Pancreas (tissue), 10 donors: ENCODE measurements around the gene FLACC1. TPM values are rescaled to one million over a fixed set of nuclear protein-coding genes. Genes with fewer than 3 reads are reported as not detected.

Experiments used
- ATAC-seq, 4 donors: fragments of 200-7000 bp; cut with Tn5 transposase; one replicate each; pipeline versions ENCODE4 v1.8.0 to v1.9.1; 2020; ENCODE audit warnings: mild to moderate bottlenecking in 4 of 4, moderate library complexity in 4 of 4
- DNase-seq, 6 donors: peaks; one replicate each; pipeline ENCODE4 v3.0.0-alpha.2; 2020
- FAIRE-seq: peaks from 2 replicates; lab custom pipeline; 2012; peaks lifted over from hg19 to GRCh38; lab: Jason Lieb, UNC
- H3K27ac ChIP-seq, 4 donors: fragments of 200-600 bp; sonication (generic); 1 replicate in 3 of 4; 2 replicates in 1 of 4; pipeline versions ENCODE4 v1.5.0 to v1.8.0; 2020
- H3K27me3 ChIP-seq, 4 donors: fragments of 200-600 bp; one replicate each; pipeline ENCODE4 v1.8.0; 2021
- H3K36me3 ChIP-seq, 3 donors: fragments of 200-600 bp; sonication (generic) in 1 of 3; one replicate each; pipeline versions ENCODE4 v1.5.0 to v1.8.0; 2020 to 2021
- H3K4me1 ChIP-seq, 3 donors: fragments of 200-600 bp; one replicate each; pipeline ENCODE4 v1.8.0; 2021
- H3K4me3 ChIP-seq, 4 donors: fragments of 200-600 bp; sonication (generic) in 2 of 4; one replicate each; pipeline versions ENCODE4 v1.5.0 to v1.8.0; 2020 to 2021
- H3K9me3 ChIP-seq, 4 donors: fragments of 200-600 bp; one replicate each; pipeline ENCODE4 v1.8.0; 2021
- CTCF ChIP-seq, 4 donors: fragments of 200-600 bp; sonication (generic) in 3 of 4; IDR thresholded peaks; one replicate each; pipeline versions ENCODE4 v1.5.0 to v1.8.0; 2021; ENCODE audit warnings: antibody characterized with exemption in 4 of 4
- WGBS, 2 donors: extraction: QIAGEN DNeasy Blood & Tissue Kit; methylation state at CpG; one replicate each; pipeline ENCODE4 v1.1.7; 2013; 5-methylcytosine and 5-hydroxymethylcytosine counted together
- intact Hi-C, 3 donors: fragments of 100-400 bp; cut with DNase I; formaldehyde crosslinking; loops; one replicate each; pipeline versions ENCODE4 v1.11.1 to v1.14.2; 2022
- polyA plus RNA-seq, 2 donors: library from polyadenylated mRNA; stranded (reverse); fragments of 200-250 nt; gene quantifications; one replicate each; pipeline ENCODE4 v1.2.3, GENCODE V29; 2013
- total RNA-seq, 6 donors: library from RNA; stranded (reverse); fragmentation: NEBNext Ultra II Directional in 4 of 6; extraction: Animal tissue kit (Norgen Biotek cat#: 25700) in 4 of 6; gene quantifications; one replicate each; pipeline versions ENCODE4 v1.2.1 to v1.2.4, GENCODE V29; 2021 to 2023
- donor health status: healthy with polysubstance abuse.
- donor health status: DM: no; HTN: no; CAD: no; lungs with moderate emphysema.
- donor health status: DM: no; HTN: no; CAD: no.
- donor health status: control.
- donor health status: control.
- donor health status: Bipolar disorder and iron deficiency.
- donor health status: DM: yes; HTN: yes; CAD: no.
- donor health status: DM: no; HTN: no; CAD: no.
- donor health status: DM: no; HTN: no; CAD: no.
- donor health status: DM: yes; HTN: yes; CAD: no.

FLACC1 gene
- total and polyA plus RNA-seq, 8 donors: 0.28 to 1.2 (median 0.53) TPM

DNA sequence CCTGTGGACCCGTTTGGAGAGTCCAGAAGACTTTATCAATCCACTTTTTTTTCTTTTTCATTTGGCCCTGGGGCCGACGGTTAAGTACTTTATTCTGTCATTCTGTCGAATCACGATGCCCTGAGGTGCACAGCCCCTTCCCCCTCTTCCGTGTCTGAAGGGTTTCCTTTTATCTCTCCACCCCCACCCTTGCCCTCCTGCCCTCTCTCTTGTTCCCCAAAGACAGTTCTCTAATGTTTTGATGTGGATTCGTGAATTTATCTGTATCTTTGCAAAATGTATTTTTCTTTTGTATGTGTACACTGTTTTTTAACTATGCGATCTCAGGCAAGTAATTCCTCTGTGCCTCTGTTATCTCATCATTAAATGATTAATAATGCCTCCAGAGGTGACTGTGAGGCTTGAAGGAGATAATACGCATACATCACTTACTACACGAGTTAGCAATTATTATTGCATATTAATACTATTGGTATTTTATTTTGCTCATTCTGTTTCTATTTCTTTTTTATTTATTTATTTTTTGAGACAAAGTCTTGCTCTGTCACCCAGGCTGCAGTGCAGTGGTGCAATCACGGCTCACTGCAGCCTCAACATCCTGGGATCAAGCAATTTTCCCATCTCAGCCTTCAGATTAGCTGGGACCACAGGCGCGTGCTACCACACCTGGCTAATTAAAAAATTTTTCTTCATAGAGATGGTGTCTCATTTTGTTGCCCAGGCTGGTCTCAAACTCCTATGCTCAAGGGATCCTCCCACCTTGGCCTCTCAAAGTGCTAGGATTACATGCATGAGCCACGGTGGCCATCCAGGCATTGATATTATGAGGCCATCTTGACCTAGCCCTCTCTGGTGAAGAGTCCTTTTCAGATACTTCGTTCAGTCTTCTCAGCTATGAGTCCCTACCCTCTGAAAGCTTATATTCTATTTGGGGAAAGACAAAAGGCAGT, 98.2 kb downstream of the FLACC1 start:
- Histone ChIP-seq H3K9me3 (no peaks in the 10 kb centered on the region), H3K4me3 (peak overlapping the region; percentile 6 to 62 (median 55)), H3K27ac (peak overlapping the region; percentile 79 to 94 (median 87)), H3K4me1 (peaks cover 0 to 4% (median 3%) of the 10 kb centered on the region in 3 donors), H3K27me3 (no peaks in the 10 kb centered on the region), H3K36me3 (no peaks in the 10 kb centered on the region)
- ATAC-seq (peak in 1 of 4 donors; percentile 25), FAIRE-seq (no peak), DNase-seq (no peak)
- 20 to 22% methylated on average over 15 of the region's 15 CpGs for WGBS, 2 donors
- intact Hi-C loops: no loop called here
- no peak for TF ChIP-seq CTCF (IDR thresholded peaks at IDR 0.05)

DNA sequence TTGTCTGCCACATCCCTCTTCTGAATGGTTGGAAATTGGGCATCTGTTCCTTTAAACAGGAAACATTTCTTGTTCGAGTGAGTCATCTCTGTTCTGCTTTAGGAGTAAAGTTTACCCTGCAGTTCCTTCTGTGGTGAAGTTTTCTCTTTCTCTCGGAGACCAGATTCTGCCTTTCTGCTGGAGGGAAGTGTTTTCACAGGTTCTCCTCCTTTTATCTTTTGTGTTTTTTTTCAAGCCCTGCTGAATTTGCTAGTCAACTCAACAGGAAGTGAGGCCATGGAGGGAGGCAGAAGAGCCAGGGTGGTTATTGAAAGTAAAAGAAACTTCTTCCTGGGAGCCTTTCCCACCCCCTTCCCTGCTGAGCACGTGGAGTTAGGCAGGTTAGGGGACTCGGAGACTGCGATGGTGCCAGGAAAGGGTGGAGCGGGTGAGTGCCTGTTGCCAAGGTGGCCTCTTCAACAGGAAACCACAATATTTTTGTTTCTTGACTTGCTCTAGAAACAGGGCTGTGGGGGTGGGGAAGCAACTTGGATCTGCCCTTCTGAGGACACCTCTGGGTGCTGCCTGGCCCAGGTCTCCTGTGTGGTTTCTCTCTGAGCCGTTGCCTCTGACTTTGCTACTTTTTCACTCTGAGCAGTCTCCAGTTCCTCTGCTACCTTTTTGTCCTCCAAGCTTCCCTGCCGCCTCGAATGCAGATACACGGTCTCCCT, 99.0 kb downstream of the FLACC1 start:
- intact Hi-C loops: no loop called here
- 0 to 1% methylated on average over 10 of the region's 10 CpGs for WGBS, 2 donors

DNA sequence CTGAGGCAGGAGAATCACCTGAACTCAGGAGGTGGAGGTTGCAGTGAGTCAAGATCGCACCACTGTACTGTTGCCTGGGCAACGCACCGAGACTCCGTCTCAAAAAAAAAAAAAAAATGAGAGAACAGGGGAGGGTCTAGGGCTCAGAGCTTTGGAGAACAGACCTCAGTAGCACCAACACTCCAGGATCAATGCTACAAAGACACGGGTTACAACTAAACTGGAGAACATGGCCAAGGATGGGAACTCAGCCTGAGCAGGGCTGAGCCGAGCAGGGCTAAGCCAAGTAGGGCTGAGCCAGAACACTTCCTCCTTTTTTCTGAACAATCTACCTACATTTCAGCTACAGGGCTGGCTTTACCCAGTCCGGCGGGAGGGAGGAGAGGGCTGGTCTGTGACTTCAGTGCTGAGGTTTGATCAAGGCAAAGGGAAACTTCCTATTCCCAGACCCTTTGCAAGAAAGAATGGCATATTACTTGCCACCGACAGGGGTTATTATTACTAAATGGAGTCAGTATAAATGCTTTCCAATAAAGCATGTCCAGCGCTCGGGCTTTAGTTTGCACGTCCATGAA, 99.7 kb downstream of the FLACC1 start:
- peak in 4 of 6 donors; percentile 20 to 41 (median 34) for DNase-seq
- TF ChIP-seq CTCF (IDR thresholded peaks at IDR 0.05): no peak
- peak overlapping the region; percentile 79 to 94 (median 87) for H3K27ac ChIP-seq
- H3K36me3 ChIP-seq: no peaks in the 10 kb centered on the region
- H3K4me1 ChIP-seq: peaks cover 0 to 4% (median 3%) of the 10 kb centered on the region in 3 donors
- no peaks in the 10 kb centered on the region for H3K9me3 ChIP-seq
- H3K27me3 ChIP-seq: no peaks in the 10 kb centered on the region
- 23 to 26% methylated on average over 12 of the region's 12 CpGs for WGBS, 2 donors
- ATAC-seq: peak; percentile 69 to 75 (median 71)
- intact Hi-C loops: no loop called here
- peak overlapping the region; percentile 6 to 62 (median 55) for H3K4me3 ChIP-seq
- FAIRE-seq: no peak

More for the DNA sequence above, 99.0 kb downstream of the FLACC1 start:
- no peak for TF ChIP-seq CTCF (IDR thresholded peaks at IDR 0.05)
- H3K9me3 ChIP-seq: no peaks in the 10 kb centered on the region
- ATAC-seq: peak; percentile 80 to 88 (median 84)
- H3K4me1 ChIP-seq: peaks cover 0 to 4% (median 3%) of the 10 kb centered on the region in 3 donors
- peak overlapping the region; percentile 6 to 62 (median 55) for H3K4me3 ChIP-seq
- no peaks in the 10 kb centered on the region for H3K27me3 ChIP-seq
- H3K36me3 ChIP-seq: no peaks in the 10 kb centered on the region
- FAIRE-seq: peak; percentile 65
- peak overlapping the region; percentile 79 to 94 (median 87) for H3K27ac ChIP-seq
- DNase-seq: peak; percentile 67 to 80 (median 68)

DNA sequence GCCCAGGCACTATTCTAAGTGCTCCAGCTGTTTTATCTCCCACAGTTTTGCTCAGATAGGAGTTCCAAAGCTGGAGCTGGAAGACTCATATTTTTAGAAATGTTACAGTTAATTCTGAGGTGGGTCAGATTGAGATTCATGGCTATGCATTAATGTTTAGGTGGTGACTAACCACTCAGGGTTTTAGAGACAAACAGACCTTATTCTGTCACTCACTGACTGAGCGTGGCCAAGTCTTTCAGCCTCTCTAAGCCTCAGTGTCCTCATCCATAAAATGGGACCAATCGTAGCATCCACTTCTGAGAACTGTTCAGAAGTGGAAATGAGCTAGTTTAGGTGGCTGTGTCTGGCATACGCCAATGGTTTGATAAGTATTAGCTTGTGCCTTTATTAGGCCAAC, 101.1 kb downstream of the FLACC1 start:
- no peak for TF ChIP-seq CTCF (IDR thresholded peaks at IDR 0.05)
- Histone ChIP-seq H3K4me1 (peaks cover 0 to 4% (median 3%) of the 10 kb centered on the region in 3 donors), H3K27me3 (no peaks in the 10 kb centered on the region), H3K27ac (no peak overlapping the region), H3K4me3 (no peak overlapping the region), H3K9me3 (no peaks in the 10 kb centered on the region), H3K36me3 (no peaks in the 10 kb centered on the region)
- 77 to 91% methylated on average over 3 of the region's 3 CpGs for WGBS, 2 donors
- FAIRE-seq (no peak), ATAC-seq (no peak), DNase-seq (no peak)
- intact Hi-C loops: no loop called here
